H54 (cell line): ENCODE measurements around the gene SMARCA1.
A peak's percentile ranks its signal among the peaks of the same experiment; 100 is the strongest.
"Not testable (repeated sequence)": the region's sequence is repeated elsewhere in the genome, so short reads cannot be mapped to it uniquely, and the experiment has no call there.

ENCODE experiments used
- DNase-seq: peaks from one replicate; pipeline ENCODE4 v3.0.0; 2011; ENCODE audit warnings: low spot score, mixed read lengths; ENCODE audit not compliant: insufficient read length
- FAIRE-seq: peaks from 3 replicates; lab custom pipeline; 2011; peaks lifted over from hg19 to GRCh38; lab: Jason Lieb, UNC
- POLR2A ChIP-seq: IDR thresholded peaks from 2 replicates; pipeline ENCODE4 v1.6.1; 2011; ENCODE audit warnings: low read depth, mild to moderate bottlenecking, low read length

The SMARCA1 gene, protein sequence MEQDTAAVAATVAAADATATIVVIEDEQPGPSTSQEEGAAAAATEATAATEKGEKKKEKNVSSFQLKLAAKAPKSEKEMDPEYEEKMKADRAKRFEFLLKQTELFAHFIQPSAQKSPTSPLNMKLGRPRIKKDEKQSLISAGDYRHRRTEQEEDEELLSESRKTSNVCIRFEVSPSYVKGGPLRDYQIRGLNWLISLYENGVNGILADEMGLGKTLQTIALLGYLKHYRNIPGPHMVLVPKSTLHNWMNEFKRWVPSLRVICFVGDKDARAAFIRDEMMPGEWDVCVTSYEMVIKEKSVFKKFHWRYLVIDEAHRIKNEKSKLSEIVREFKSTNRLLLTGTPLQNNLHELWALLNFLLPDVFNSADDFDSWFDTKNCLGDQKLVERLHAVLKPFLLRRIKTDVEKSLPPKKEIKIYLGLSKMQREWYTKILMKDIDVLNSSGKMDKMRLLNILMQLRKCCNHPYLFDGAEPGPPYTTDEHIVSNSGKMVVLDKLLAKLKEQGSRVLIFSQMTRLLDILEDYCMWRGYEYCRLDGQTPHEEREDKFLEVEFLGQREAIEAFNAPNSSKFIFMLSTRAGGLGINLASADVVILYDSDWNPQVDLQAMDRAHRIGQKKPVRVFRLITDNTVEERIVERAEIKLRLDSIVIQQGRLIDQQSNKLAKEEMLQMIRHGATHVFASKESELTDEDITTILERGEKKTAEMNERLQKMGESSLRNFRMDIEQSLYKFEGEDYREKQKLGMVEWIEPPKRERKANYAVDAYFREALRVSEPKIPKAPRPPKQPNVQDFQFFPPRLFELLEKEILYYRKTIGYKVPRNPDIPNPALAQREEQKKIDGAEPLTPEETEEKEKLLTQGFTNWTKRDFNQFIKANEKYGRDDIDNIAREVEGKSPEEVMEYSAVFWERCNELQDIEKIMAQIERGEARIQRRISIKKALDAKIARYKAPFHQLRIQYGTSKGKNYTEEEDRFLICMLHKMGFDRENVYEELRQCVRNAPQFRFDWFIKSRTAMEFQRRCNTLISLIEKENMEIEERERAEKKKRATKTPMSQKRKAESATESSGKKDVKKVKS

DNA sequence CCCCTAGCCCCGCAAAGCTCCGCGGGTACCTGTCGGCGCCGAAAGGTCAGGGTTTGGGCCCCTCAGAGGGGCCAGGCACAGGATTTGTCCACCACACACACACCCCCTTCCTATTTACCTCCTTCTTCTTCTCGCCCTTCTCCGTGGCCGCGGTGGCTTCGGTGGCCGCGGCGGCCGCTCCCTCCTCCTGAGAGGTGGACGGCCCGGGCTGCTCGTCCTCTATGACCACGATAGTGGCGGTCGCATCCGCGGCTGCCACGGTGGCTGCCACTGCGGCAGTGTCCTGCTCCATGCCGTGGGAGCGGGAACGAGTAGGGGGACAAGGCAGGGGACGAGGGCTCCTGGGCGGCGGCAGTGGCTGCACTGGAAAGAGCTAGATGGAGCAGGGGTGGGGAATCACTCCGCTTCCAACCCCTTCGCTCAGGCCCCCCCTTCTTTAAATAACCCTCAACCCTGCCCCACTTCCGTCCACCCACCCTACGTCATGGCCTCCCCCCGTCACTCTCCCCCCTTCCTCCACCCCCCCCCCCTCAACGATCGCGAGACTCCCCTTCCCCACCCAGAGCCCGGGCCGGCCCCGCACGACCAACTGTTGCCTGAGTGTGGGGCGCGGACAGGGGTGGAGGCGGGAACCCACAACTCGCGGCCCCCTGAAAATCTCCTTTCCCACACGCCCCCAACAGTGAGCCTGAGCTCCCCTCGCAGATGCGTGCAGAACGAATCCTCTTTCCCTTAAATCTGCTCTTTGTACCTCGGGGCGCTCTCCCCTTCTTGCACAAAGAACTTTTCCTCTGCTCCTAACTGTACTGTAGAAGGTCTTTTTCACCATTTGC lies at the start of gene SMARCA1:
Gene SMARCA1, minus strand, starts transcription at position 412 of the 833 bp plus-strand sequence. Its CDS starts 120 bp downstream, at position 292.
- TF ChIP-seq POLR2A = peak; percentile 63; the same call in 1 of the 2 replicates
- peak; percentile 54 for DNase-seq
- FAIRE-seq = no peak

DNA sequence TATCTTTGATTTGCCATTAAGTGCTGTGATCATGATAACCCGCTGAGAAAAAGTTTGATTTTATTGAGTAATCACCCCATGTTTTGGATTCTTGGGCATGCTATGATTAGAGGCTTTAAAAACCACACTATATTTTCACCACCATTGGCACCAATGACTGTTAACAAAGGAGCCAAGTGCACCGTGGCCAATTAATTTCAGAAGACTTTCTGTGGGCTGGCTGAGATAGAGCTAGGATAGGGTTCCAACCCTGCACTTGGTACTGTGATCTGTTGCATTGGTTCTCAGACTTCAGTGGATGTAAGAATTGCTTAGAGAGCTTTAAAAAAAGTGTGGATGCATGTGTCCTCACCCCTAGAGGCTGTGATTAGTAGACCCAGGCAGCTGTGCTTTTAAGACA lies 49.1 kb upstream of the SMARCA1 start:
- FAIRE-seq (no peak), DNase-seq (no peak)
- TF ChIP-seq POLR2A = no peak

DNA sequence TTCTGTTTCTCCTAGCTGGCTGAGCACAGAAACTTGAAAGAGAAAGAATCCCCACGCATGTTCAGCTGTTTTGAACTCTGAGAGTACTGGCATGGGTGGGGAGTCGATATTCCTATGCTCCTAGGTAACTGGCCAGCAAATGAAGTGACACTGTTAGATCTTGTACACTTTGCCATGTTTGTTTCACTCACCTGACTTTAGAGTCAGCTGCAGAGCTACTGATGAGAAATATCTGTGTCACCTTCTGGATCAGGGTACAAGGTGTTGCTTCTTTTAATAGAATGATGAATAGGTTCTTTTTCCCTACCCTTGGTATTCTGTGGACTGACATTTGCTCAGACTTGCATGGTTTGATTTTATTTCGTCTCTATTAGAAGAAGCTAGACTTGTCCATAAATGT lies 45.1 kb upstream of the SMARCA1 start:
- no peak for FAIRE-seq
- TF ChIP-seq POLR2A = no peak

DNA sequence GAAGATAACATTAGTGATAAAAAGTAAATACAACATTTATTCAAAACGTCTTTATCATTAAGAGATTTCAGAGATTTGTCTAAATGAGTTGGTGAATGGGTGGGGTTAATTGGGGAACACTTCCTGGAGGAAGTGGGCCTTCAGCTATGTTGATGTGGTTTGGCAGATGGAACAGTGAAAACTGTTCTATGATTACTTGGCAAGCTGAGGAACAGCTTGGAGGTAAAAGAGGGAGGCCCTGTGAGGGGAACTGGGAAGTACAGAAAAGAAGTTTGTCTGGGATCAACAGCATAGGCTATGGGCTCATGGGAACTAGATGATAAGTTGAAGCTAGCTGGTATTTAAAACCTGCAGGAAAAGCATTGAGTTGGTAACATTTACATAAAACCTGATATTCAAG lies 42.8 kb upstream of the SMARCA1 start:
- no peak for TF ChIP-seq POLR2A
- FAIRE-seq (no peak), DNase-seq (no peak)

More for the DNA sequence above, 45.1 kb upstream of the SMARCA1 start:
- no peak for DNase-seq

DNA sequence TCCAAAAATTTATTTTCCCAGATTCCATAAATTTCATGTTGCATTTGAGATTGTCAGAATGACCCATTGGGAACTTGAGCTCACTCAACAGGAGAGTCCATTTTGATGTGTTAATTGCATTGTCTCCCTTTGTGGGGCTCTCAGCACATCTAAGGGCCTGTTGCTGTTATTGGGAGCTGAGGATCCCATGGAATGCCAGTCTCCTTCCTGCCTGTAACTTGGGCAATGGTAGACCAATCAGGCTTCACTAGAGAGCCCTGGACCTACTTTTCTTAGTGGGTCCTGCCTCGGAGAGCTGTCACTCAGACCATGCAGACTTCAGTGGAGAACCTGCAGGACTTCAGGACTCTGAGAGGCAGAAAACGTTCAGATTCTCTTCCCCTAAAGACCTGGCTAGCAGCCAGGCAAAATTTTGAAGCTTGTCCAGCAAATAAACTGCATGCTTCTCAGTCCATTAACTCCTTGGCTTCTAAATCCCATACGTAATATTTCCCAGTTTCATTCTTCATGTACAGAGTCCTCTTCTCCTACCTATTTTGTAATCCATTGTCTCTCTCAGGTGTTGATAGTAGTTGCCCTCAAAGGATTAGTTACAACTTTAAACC lies 41.9 kb upstream of the SMARCA1 start:
- DNase-seq (no peak), FAIRE-seq (no peak)
- no peak for TF ChIP-seq POLR2A

DNA sequence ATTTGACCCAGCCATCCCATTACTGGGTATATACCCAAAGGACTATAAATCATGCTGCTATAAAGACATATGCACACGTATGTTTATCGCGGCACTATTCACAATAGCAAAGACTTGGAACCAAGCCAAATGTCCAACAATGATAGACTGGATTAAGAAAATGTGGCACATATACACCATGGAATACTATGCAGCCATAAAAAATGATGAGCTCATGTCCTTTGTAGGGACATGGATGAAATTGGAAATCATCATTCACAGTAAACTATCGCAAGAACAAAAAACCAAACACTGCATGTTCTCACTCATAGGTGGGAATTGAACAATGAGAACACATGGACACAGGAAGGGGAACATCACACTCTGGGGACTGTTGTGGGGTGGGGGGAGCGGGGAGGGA lies 41.1 kb upstream of the SMARCA1 start:
- not testable (repeated sequence) for FAIRE-seq, DNase-seq

DNA sequence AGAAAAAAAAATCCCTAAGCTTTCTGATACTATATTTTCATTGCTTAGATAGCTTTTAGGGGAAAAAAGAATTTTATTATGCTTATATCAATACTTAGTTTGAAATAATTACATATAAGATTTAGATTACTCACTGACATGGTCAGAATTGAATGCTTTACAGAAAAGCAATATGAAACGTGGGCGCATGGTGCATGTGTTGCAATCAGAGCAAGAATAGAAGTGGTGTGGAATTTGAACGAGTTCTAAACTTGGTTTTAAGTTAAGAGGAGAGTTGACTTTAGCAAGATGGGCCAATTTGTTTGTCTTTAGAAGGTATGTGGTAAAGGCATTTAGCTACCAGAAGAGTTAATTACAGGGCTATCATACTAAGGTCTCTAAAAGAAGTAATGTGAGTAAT lies 38.2 kb upstream of the SMARCA1 start:
- DNase-seq (no peak), FAIRE-seq (no peak)
- no peak for TF ChIP-seq POLR2A

DNA sequence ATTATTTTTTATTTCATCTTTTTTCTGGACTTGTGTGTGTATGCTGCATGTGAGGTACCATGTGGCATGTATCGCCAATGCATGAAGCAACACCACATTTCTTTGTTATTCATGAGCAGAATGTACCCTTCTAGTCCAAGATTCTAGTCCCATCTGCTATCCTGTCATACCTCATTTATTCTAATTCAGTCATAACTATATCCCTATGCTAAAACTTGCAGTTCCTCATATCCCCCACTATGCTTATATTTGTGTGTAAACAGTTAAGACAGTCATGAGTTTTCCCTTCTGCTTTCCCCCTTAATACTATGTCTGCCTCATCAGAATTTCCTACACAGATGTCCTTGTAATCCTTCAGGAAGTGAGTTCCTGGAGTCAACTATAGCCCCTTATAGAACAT lies 36.5 kb upstream of the SMARCA1 start:
- no peak for TF ChIP-seq POLR2A
- DNase-seq (no peak), FAIRE-seq (no peak)

DNA sequence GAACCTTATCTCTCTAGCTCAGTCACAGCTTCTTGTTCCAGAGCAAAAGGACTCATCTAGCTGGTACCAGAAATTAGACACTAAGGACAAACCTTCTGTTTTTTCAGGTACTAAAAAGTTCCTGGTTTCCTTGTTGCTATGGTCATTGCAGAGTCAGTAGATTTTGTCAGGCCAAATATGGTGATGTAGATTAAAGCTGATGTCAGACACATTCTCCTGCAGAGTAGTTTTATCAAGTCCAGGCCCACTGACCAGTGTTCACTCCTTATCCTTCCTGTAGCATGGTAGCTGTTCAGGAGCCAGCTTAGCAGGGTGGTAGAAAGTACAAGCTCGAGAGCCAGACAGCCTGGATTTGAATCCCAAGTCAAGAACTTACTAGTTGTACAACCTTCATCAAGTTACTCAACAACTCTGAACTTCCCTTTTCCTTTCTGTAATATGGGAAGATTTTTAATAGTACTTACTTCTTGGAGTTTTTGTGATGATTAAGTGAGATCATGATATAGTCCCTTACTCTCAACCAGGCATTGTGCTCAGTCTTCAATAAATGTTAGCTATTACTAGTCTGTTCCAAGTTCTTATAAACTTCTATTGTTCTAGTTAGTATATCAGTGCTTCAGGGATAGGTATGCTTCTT lies 34.7 kb upstream of the SMARCA1 start:
- no peak for FAIRE-seq
- DNase-seq = no peak

DNA sequence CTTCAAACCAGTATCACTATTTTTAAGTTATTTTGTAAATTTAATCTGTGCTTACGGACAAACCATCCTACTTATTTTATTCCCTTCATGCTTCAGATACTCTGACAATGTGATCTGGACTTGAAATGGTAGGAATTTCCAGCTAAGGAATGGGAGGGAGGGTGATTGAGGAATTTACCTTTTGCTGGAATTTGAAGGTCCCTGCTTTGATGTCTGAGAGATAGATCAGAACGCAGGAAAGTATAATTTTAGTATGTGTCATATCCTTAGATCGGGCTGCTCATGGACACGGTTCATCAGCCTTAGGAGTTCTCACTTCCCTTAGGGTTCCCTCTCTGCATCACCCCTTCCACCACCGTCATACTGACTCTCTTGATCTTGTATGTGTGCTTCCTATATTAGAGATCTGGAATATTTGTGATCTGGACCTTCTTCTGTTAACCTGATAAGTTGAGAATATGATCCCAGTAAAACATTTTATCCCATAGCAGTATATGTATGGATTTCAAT lies 33.6 kb upstream of the SMARCA1 start:
- TF ChIP-seq POLR2A = no peak

More for the DNA sequence above, 34.7 kb upstream of the SMARCA1 start:
- no peak for TF ChIP-seq POLR2A

DNA sequence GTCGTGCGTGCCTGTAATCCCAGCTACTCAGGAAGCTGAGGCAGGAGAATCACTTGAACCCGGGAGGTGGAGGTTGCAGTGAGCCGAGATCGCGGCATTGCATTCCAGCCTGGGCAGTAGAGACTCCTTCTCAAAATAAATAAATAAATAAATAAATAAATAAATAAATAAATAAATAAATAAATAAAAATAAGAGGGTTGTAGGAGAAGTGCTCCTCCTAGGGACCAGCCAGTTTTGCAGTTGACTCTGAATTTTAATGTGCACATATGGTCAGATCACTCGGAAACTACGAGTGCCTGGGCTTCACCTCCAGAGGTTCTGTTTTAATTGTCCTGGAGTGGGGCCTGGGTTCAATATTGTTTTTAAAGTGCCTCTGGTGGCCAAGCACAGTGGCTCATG lies 31.5 kb upstream of the SMARCA1 start:
- not testable (repeated sequence) for FAIRE-seq, DNase-seq

More for the DNA sequence above, 33.6 kb upstream of the SMARCA1 start:
- FAIRE-seq (no peak), DNase-seq (no peak)

DNA sequence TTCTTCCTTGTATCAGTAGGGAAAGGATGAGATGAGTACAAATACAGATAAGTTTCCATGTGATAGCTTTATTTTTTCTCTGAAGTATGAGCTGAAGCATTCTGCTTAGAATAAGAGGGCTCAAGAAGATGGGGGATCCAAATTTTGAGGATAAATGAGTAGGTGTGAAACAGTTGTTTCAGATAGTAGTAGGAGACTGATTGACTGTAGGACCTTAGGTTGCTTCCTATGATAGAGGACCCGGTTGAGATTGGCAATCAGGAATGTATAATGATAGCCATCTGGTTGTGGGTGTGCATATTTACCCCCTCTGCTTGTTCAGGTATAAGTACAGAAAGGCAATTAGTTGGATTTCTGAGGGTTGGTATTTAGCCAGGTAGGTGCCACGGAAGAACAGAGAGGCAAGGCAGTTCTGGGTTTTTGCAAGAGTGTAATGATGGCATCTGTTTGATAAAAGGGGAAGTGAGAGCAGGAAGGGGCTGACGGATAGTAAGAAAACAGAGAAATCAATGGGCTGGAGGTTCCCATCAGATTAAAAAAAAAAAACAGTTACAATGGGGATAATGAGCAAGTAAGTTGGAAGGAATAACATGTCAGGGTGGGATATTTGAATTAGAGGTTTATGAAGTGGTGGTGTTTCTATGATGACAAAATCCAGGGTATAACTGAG lies 30.5 kb upstream of the SMARCA1 start:
- DNase-seq (no peak), FAIRE-seq (no peak)
- no peak for TF ChIP-seq POLR2A
